Nephron (organoid): Measurements from ENCODE around the gene MED28.
A peak's percentile ranks its signal among the peaks of the same experiment; 100 is the strongest.
"Not testable (repeated sequence)": the region's sequence is repeated elsewhere in the genome, so short reads cannot be mapped to it uniquely, and the experiment has no call there.

ENCODE experiments used
- H3K27ac Mint-ChIP-seq, 3 experiments: 2 replicates each; pipeline ENCODE4 v1.8.0; 2020; ENCODE audit warnings: mixed read lengths in 3 of 3, mild to moderate bottlenecking in 2 of 3, moderate library complexity in 1 of 3
- H3K27me3 Mint-ChIP-seq: 2 replicates; pipeline ENCODE4 v1.8.0; 2021; ENCODE audit warnings: low read depth, mild to moderate bottlenecking, moderate library complexity, mixed read lengths
- H3K36me3 Mint-ChIP-seq: 2 replicates; pipeline ENCODE4 v1.8.0; 2020; ENCODE audit warnings: low read depth, mixed read lengths
- H3K4me1 Mint-ChIP-seq: 2 replicates; pipeline ENCODE4 v1.8.0; 2020; ENCODE audit warnings: mixed read lengths
- H3K4me3 Mint-ChIP-seq, 3 experiments: 2 replicates each; pipeline ENCODE4 v1.8.0; 2020; ENCODE audit warnings: mild to moderate bottlenecking in 3 of 3, mixed read lengths in 3 of 3, moderate library complexity in 2 of 3
- H3K9me3 Mint-ChIP-seq: 2 replicates; pipeline ENCODE4 v1.8.0; 2020; ENCODE audit warnings: mixed read lengths
- TF ChIP-seq, protein P1 (sequence below), 3 experiments: fragments of 200-600 bp; sonication (generic); IDR thresholded peaks; one replicate each; pipeline ENCODE4 v1.5.0; 2021; ENCODE audit warnings: antibody characterized with exemption in 3 of 3; ENCODE audit not compliant: unreplicated experiment in 3 of 3

The MED28 gene, protein sequence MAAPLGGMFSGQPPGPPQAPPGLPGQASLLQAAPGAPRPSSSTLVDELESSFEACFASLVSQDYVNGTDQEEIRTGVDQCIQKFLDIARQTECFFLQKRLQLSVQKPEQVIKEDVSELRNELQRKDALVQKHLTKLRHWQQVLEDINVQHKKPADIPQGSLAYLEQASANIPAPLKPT

GRCh38 chr4:17614416-17615299, at the start of gene MED28:
Gene MED28 (plus strand): TSS chr4:17614641. CDS start chr4:17614655, 14 bp downstream.
- Mint-ChIP-seq H3K4me3 (peak within 1 kb of the TSS; percentile 98 to 99 (median 98)), H3K36me3 (peaks cover 18% of the 10 kb centered on the region), H3K27ac (peak within 1 kb of the TSS; percentile 92 to 95 (median 93)), H3K27me3 (no peaks in the 10 kb centered on the region), H3K9me3 (no peaks in the 10 kb centered on the region), H3K4me1 (peaks cover 31% of the 10 kb centered on the region)
- TF ChIP-seq, protein P1, sequence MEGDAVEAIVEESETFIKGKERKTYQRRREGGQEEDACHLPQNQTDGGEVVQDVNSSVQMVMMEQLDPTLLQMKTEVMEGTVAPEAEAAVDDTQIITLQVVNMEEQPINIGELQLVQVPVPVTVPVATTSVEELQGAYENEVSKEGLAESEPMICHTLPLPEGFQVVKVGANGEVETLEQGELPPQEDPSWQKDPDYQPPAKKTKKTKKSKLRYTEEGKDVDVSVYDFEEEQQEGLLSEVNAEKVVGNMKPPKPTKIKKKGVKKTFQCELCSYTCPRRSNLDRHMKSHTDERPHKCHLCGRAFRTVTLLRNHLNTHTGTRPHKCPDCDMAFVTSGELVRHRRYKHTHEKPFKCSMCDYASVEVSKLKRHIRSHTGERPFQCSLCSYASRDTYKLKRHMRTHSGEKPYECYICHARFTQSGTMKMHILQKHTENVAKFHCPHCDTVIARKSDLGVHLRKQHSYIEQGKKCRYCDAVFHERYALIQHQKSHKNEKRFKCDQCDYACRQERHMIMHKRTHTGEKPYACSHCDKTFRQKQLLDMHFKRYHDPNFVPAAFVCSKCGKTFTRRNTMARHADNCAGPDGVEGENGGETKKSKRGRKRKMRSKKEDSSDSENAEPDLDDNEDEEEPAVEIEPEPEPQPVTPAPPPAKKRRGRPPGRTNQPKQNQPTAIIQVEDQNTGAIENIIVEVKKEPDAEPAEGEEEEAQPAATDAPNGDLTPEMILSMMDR (IDR thresholded peaks at IDR 0.05; ENCODE audit: unreplicated experiment in 3 of 3), result peak in 1 of 3 experiments; percentile 26

- H3K27ac Mint-ChIP-seq, result no peak overlapping the region
- no peaks in the 10 kb centered on the region for H3K9me3 Mint-ChIP-seq
- no peak overlapping the region for H3K4me3 Mint-ChIP-seq
- peaks cover 9% of the 10 kb centered on the region for H3K27me3 Mint-ChIP-seq
- H3K36me3 Mint-ChIP-seq, result no peaks in the 10 kb centered on the region
- H3K4me1 Mint-ChIP-seq, result peaks cover 5% of the 10 kb centered on the region
- TF ChIP-seq, protein P1 (IDR thresholded peaks at IDR 0.05; ENCODE audit: unreplicated experiment in 3 of 3), result no peak
Measured at GRCh38 chr4:17565846-17566245, 48.6 kb upstream of the MED28 start.

DNA sequence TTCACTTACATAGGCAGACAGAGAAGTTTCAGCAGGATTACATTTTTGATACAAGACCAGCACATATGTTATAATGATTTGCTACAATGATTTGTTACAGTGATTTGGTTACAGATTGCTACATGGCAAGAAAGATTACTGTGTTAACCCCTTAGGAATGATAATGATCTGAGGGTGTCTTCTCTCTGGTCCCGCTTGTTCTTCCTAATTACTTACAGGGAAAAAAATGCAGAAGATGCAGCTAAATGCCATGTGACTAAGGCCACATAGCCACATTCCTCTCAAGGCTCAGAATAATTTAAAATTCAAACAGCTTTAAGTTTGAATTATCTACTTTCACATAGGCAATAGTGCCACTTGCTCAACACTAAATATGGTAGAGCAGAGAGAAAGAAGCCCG, 47.2 kb upstream of the MED28 start:
- H3K36me3 Mint-ChIP-seq, result no peaks in the 10 kb centered on the region
- peaks cover 9% of the 10 kb centered on the region for H3K27me3 Mint-ChIP-seq
- TF ChIP-seq, protein P1 (IDR thresholded peaks at IDR 0.05; ENCODE audit: unreplicated experiment in 3 of 3), result no peak
- H3K4me1 Mint-ChIP-seq, result peaks cover 5% of the 10 kb centered on the region
- peak overlapping the region in 2 of 3 experiments; percentile 7 to 60 for H3K27ac Mint-ChIP-seq
- no peaks in the 10 kb centered on the region for H3K9me3 Mint-ChIP-seq
- H3K4me3 Mint-ChIP-seq, result no peak overlapping the region

DNA sequence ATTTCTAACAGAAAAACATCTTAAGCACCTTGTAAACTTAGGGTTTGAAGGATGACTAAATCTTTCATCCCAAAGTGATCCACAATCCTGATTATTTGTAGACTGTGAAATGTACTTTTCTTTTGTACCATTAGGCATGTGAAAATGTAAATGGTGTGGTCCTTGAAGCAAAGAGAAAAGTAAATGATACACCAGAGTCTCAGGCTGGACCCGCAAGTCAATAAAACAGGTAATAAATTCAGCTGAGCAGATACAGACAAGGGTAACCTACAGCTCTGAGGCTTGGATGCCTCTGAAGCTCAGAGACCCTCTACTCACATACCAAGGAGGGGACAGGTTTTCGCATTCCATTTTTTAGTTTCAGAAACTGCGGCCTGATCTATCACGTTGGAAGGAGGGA, 40.2 kb upstream of the MED28 start:
- H3K36me3 Mint-ChIP-seq, result no peaks in the 10 kb centered on the region
- no peaks in the 10 kb centered on the region for H3K9me3 Mint-ChIP-seq
- TF ChIP-seq, protein P1 (IDR thresholded peaks at IDR 0.05; ENCODE audit: unreplicated experiment in 3 of 3), result no peak
- peak overlapping the region; percentile 1 to 91 (median 70) for H3K27ac Mint-ChIP-seq
- peaks cover 4% of the 10 kb centered on the region for H3K27me3 Mint-ChIP-seq
- peaks cover 22% of the 10 kb centered on the region for H3K4me1 Mint-ChIP-seq
- H3K4me3 Mint-ChIP-seq, result peak overlapping the region; percentile 40 to 73 (median 70)

- not testable (repeated sequence) for H3K9me3 Mint-ChIP-seq, H3K27ac Mint-ChIP-seq, H3K27me3 Mint-ChIP-seq, H3K36me3 Mint-ChIP-seq
- Mint-ChIP-seq H3K4me3 (peak overlapping the region in 1 of 3 experiments; percentile 43), H3K4me1 (peaks cover 29% of the 10 kb centered on the region)
Measured at GRCh38 chr4:17575177-17575576, 39.3 kb upstream of the MED28 start.

DNA sequence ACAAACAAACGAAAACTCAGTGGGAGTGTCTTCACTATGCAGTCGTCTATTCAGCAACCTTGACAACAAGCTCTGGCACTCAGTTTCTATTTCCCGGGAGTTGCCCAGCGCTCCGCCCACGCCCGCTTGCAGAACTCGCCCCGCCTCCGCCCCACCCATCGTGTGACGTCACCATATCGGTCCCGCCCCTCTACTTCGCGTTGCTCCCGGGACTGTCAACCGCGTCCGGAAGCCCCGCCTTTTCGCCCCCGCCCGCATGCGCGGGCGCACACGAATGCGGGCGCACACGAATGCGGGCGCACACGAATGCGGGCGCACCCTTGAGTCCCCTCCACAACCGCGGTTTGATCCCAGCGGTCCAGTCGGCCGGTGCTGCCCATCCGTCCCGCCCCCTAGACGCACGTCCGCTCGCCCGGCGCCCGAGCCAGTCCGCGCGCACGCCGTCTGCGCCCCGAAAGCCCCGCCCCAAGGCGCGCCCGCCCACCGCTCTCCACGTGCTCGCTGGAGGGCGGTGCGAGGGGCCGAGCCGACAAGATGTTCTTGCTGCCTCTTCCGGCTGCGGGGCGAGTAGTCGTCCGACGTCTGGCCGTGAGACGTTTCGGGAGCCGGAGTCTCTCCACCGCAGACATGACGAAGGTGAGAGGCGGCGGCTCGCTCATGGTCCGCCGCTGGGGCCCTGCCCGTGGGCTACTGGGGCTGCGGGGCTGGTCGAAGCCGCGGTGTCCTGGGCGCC, 37.3 kb upstream of the MED28 start, which contains the start of gene LAP3:
Gene LAP3 (plus strand): TSS at position 267 of the 733 bp plus-strand sequence. CDS start 268 bp downstream, at position 535.
- H3K4me1 Mint-ChIP-seq, result peaks cover 29% of the 10 kb centered on the region
- H3K36me3 Mint-ChIP-seq, result peaks cover 14% of the 10 kb centered on the region
- H3K27ac Mint-ChIP-seq, result peak within 1 kb of the TSS; percentile 67 to 91 (median 90)

More for the DNA sequence above, 37.3 kb upstream of the MED28 start, which contains the start of gene LAP3:
- TF ChIP-seq, protein P1 (IDR thresholded peaks at IDR 0.05; ENCODE audit: unreplicated experiment in 3 of 3), result no peak
- peaks cover 4% of the 10 kb centered on the region for H3K27me3 Mint-ChIP-seq
- H3K9me3 Mint-ChIP-seq, result no peaks in the 10 kb centered on the region
- peak within 1 kb of the TSS; percentile 92 to 94 (median 93) for H3K4me3 Mint-ChIP-seq
